Pancreas (tissue), 10 donors: ENCODE measurements around the gene ART3. TPM values are rescaled to one million over a fixed set of nuclear protein-coding genes. Genes with fewer than 3 reads are reported as not detected.

Experiments
- ATAC-seq, 4 donors: fragments of 200-7000 bp; cut with Tn5 transposase; one replicate each; pipeline versions ENCODE4 v1.8.0 to v1.9.1; 2020; ENCODE audit warnings: mild to moderate bottlenecking in 4 of 4, moderate library complexity in 4 of 4
- DNase-seq, 6 donors: peaks; one replicate each; pipeline ENCODE4 v3.0.0-alpha.2; 2020
- FAIRE-seq: peaks from 2 replicates; lab custom pipeline; 2012; peaks lifted over from hg19 to GRCh38; lab: Jason Lieb, UNC
- H3K27ac ChIP-seq, 4 donors: fragments of 200-600 bp; sonication (generic); 1 replicate in 3 of 4; 2 replicates in 1 of 4; pipeline versions ENCODE4 v1.5.0 to v1.8.0; 2020
- H3K27me3 ChIP-seq, 4 donors: fragments of 200-600 bp; one replicate each; pipeline ENCODE4 v1.8.0; 2021
- H3K36me3 ChIP-seq, 3 donors: fragments of 200-600 bp; sonication (generic) in 1 of 3; one replicate each; pipeline versions ENCODE4 v1.5.0 to v1.8.0; 2020 to 2021
- H3K4me1 ChIP-seq, 3 donors: fragments of 200-600 bp; one replicate each; pipeline ENCODE4 v1.8.0; 2021
- H3K4me3 ChIP-seq, 4 donors: fragments of 200-600 bp; sonication (generic) in 2 of 4; one replicate each; pipeline versions ENCODE4 v1.5.0 to v1.8.0; 2020 to 2021
- H3K9me3 ChIP-seq, 4 donors: fragments of 200-600 bp; one replicate each; pipeline ENCODE4 v1.8.0; 2021
- CTCF ChIP-seq, 4 donors: fragments of 200-600 bp; sonication (generic) in 3 of 4; IDR thresholded peaks; one replicate each; pipeline versions ENCODE4 v1.5.0 to v1.8.0; 2021; ENCODE audit warnings: antibody characterized with exemption in 4 of 4
- WGBS, 2 donors: extraction: QIAGEN DNeasy Blood & Tissue Kit; methylation state at CpG; one replicate each; pipeline ENCODE4 v1.1.7; 2013; 5-methylcytosine and 5-hydroxymethylcytosine counted together
- intact Hi-C, 3 donors: fragments of 100-400 bp; cut with DNase I; formaldehyde crosslinking; loops; one replicate each; pipeline versions ENCODE4 v1.11.1 to v1.14.2; 2022
- polyA plus RNA-seq, 2 donors: library from polyadenylated mRNA; stranded (reverse); fragments of 200-250 nt; gene quantifications; one replicate each; pipeline ENCODE4 v1.2.3, GENCODE V29; 2013
- total RNA-seq, 6 donors: library from RNA; stranded (reverse); fragmentation: NEBNext Ultra II Directional in 4 of 6; extraction: Animal tissue kit (Norgen Biotek cat#: 25700) in 4 of 6; gene quantifications; one replicate each; pipeline versions ENCODE4 v1.2.1 to v1.2.4, GENCODE V29; 2021 to 2023
- donor health status: healthy with polysubstance abuse.
- donor health status: DM: no; HTN: no; CAD: no; lungs with moderate emphysema.
- donor health status: DM: no; HTN: no; CAD: no.
- donor health status: control.
- donor health status: control.
- donor health status: Bipolar disorder and iron deficiency.
- donor health status: DM: yes; HTN: yes; CAD: no.
- donor health status: DM: no; HTN: no; CAD: no.
- donor health status: DM: no; HTN: no; CAD: no.
- donor health status: DM: yes; HTN: yes; CAD: no.

Gene ART3
- total and polyA plus RNA-seq, 8 donors: 0.32 to 14.4 (median 4.9) TPM

GRCh38 chr4:76116821-76117220 is 42.3 kb downstream of the ART3 start:
- Histone ChIP-seq H3K36me3 (peaks cover 0 to 34% (median 0%) of the 10 kb centered on the region in 3 donors), H3K27me3 (no peaks in the 10 kb centered on the region), H3K4me3 (no peak overlapping the region), H3K27ac (no peak overlapping the region), H3K9me3 (no peaks in the 10 kb centered on the region), H3K4me1 (no peaks in the 10 kb centered on the region)
- intact Hi-C loops: no loop called here
- DNase-seq (no peak), ATAC-seq (no peak), FAIRE-seq (no peak)
- WGBS, 2 donors: 98 to 100% methylated on average over 1 of the region's 1 CpG
- no peak for TF ChIP-seq CTCF (IDR thresholded peaks at IDR 0.05)

DNA sequence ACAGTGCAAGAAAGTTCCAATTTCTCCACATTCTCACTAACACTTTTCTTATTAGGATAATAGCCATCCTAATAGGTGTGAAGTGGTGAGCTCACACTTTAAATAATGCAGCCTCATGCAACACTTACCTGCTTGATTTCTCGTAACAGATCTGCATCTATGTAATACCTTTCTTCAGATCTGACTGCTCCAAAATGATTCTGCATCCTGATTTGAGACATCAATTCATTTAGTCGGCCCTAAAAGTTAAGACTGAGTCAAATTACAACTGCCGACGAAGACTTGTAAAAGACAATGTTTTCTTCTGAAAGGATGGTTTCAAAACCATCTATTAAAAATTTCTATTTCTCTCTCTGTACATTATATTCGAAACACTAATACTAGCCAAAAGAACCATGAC is 43.0 kb downstream of the ART3 start:
- H3K4me1 ChIP-seq: no peaks in the 10 kb centered on the region
- H3K4me3 ChIP-seq: no peak overlapping the region
- no peaks in the 10 kb centered on the region for H3K9me3 ChIP-seq
- H3K36me3 ChIP-seq: peaks cover 0 to 41% (median 0%) of the 10 kb centered on the region in 3 donors
- no peak for FAIRE-seq
- DNase-seq: no peak
- no peak for TF ChIP-seq CTCF (IDR thresholded peaks at IDR 0.05)
- 96 to 98% methylated on average over 5 of the region's 5 CpGs for WGBS, 2 donors
- no peaks in the 10 kb centered on the region for H3K27me3 ChIP-seq
- intact Hi-C loops: no loop called here
- no peak overlapping the region for H3K27ac ChIP-seq
- no peak for ATAC-seq

DNA sequence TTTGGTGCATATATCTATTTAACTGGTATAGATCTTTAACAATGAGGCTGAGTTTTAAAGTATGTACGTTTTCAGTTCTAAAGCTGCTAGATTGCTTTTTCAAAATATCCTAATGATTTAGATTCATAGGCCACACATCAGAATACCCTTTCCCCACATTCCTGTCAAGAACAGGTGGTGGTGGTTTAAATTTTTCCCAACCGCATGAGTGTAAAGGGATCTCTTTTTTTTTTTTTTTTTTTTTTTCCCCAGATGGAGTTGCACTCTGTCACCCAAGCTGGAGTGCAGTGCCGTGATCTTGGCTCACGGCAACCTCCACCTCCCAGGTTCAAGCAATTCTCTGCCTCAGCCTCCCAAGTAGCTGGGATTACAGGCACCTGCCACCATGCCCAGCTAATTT is 45.7 kb downstream of the ART3 start:
- H3K4me3 ChIP-seq: no peak overlapping the region
- ATAC-seq (peak in 3 of 4 donors; percentile 37 to 62 (median 43)), DNase-seq (no peak), FAIRE-seq (no peak)
- H3K9me3 ChIP-seq: no peaks in the 10 kb centered on the region
- no peak for TF ChIP-seq CTCF (IDR thresholded peaks at IDR 0.05)
- H3K27me3 ChIP-seq: no peaks in the 10 kb centered on the region
- H3K27ac ChIP-seq: no peak overlapping the region
- peaks cover 0 to 38% (median 0%) of the 10 kb centered on the region in 3 donors for H3K36me3 ChIP-seq
- intact Hi-C loops: no loop called here
- 47 to 54% methylated on average over 4 of the region's 4 CpGs for WGBS, 2 donors
- no peaks in the 10 kb centered on the region for H3K4me1 ChIP-seq

GRCh38 chr4:76125816-76126215 is 51.3 kb downstream of the ART3 start:
- no peak overlapping the region for H3K27ac ChIP-seq
- no peak for ATAC-seq
- no peak for FAIRE-seq
- H3K36me3 ChIP-seq: peaks cover 0 to 20% (median 8%) of the 10 kb centered on the region in 3 donors
- intact Hi-C loops: no loop called here
- peaks cover 0 to 7% (median 0%) of the 10 kb centered on the region in 3 donors for H3K4me1 ChIP-seq
- DNase-seq: no peak
- no peaks in the 10 kb centered on the region for H3K9me3 ChIP-seq
- TF ChIP-seq CTCF (IDR thresholded peaks at IDR 0.05): no peak
- no peak overlapping the region for H3K4me3 ChIP-seq
- H3K27me3 ChIP-seq: no peaks in the 10 kb centered on the region

DNA sequence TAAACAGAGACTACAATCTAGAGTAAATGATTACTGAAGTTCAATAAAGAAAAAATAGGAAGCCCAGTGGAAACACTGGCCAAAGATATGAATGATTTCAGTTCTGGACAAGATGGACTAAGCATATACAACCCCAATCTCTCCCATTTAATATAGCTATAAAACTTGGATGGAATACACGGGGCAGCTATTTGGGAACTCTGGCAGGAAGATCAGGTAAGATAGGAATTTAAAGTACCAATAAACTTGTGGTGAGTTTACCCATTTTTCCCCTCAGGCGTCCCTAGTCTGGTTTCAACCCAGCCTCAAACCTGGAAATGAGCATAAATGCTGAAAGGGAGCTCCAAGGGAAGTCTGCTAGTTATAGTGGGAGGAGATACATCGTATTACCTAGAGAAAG is 53.2 kb downstream of the ART3 start:
- Histone ChIP-seq H3K4me1 (peaks cover 0 to 7% (median 0%) of the 10 kb centered on the region in 3 donors), H3K4me3 (no peak overlapping the region), H3K36me3 (peaks cover 0 to 26% (median 8%) of the 10 kb centered on the region in 3 donors), H3K27me3 (no peaks in the 10 kb centered on the region), H3K27ac (no peak overlapping the region), H3K9me3 (no peaks in the 10 kb centered on the region)
- DNase-seq (no peak), ATAC-seq (no peak), FAIRE-seq (no peak)
- WGBS, 2 donors: 93 to 94% methylated on average over 3 of the region's 3 CpGs
- no peak for TF ChIP-seq CTCF (IDR thresholded peaks at IDR 0.05)
- intact Hi-C loops: no loop called here
